ENCODE data around the gene RASGRP2.

- no peak for TF ChIP-seq ZNF274 (IDR thresholded peaks at IDR 0.05; ENCODE audit: low read length)
- no peak for TF ChIP-seq ZNF274 (tag by site-specific recombination; IDR thresholded peaks at IDR 0.05; ENCODE audit: borderline replicate concordance)
- TF ChIP-seq CTCF (tag by site-specific recombination; IDR thresholded peaks at IDR 0.05), result no peak
- no peak for TF ChIP-seq ZBTB1 (tag by site-specific recombination; IDR thresholded peaks at IDR 0.05)
- TF ChIP-seq, protein P1, sequence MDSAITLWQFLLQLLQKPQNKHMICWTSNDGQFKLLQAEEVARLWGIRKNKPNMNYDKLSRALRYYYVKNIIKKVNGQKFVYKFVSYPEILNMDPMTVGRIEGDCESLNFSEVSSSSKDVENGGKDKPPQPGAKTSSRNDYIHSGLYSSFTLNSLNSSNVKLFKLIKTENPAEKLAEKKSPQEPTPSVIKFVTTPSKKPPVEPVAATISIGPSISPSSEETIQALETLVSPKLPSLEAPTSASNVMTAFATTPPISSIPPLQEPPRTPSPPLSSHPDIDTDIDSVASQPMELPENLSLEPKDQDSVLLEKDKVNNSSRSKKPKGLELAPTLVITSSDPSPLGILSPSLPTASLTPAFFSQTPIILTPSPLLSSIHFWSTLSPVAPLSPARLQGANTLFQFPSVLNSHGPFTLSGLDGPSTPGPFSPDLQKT (IDR thresholded peaks at IDR 0.05; ENCODE audit: borderline replicate concordance, low read depth, low read length), result no peak
- TF ChIP-seq YY1 (tag by site-specific recombination; IDR thresholded peaks at IDR 0.05), result no peak
- TF ChIP-seq ZNF391 (tag by site-specific recombination; IDR thresholded peaks at IDR 0.05; ENCODE audit: borderline replicate concordance, low read depth), result no peak
- TF ChIP-seq, protein P2, sequence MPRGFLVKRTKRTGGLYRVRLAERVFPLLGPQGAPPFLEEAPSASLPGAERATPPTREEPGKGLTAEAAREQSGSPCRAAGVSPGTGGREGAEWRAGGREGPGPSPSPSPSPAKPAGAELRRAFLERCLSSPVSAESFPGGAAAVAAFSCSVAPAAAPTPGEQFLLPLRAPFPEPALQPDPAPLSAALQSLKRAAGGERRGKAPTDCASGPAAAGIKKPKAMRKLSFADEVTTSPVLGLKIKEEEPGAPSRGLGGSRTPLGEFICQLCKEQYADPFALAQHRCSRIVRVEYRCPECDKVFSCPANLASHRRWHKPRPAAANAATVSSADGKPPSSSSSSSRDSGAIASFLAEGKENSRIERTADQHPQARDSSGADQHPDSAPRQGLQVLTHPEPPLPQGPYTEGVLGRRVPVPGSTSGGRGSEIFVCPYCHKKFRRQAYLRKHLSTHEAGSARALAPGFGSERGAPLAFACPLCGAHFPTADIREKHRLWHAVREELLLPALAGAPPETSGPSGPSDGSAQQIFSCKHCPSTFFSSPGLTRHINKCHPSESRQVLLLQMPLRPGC (tag by site-specific recombination; IDR thresholded peaks at IDR 0.05), result no peak
- TF ChIP-seq REPIN1 (tag by site-specific recombination; IDR thresholded peaks at IDR 0.05; ENCODE audit: low read depth), result no peak
Observed at GRCh38 chr11:64788321-64789215, 44.6 kb upstream of the RASGRP2 start.

Measured in HEK293 (cell line).